ENCODE data around the gene SLC10A7. TPM values are rescaled to one million over a fixed set of nuclear protein-coding genes. Genes with fewer than 3 reads are reported as not detected.

Gene SLC10A7
- total and polyA plus RNA-seq, 2 experiments from 2014 or later: 0.81 to 4.3 TPM

DNA sequence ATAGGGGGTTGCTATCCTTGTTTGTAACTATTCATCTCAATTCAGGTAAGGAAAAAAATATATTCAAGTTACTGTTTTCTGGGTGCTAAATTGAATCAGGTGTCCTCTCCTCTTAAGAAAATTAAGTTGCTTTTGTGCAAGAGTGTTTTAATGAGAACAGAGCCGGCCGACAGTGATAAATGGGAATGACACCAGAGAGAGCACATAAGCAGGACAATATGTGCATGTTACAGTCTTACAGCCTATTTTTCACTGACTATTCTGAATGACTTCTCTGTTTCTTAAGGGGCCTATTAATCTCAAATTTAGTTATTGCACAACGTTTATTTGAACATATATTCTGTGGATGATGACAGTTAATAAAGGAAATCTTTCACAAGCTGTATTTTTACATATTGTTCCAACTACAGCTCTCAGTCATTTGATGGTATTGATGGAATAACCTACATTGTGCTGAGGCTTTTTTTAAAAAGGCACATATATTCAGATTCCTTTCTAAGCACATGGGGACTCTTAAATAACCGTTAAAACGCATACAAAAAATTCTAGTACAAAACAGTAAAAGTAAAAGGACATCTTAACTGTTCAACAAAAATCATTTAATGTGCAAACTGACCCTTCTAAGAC is 68.4 kb downstream of the SLC10A7 start:
- Histone ChIP-seq H3F3A (replicated peaks; ENCODE audit: low read depth) (no peaks in the 10 kb centered on the region), H3K36me3 (ENCODE audit: insufficient read depth) (no peaks in the 10 kb centered on the region), H3K4me3 (no peak overlapping the region), H3K9me2 (ENCODE audit: insufficient read depth) (peaks cover 5% of the 10 kb centered on the region; the same call in 1 of the 2 replicates), H3K4me2 (no peak overlapping the region), H2AFZ (no peak overlapping the region), H4K20me1 (replicated peaks; ENCODE audit: insufficient read depth) (no peaks in the 10 kb centered on the region), H3K27ac (ENCODE audit: low read depth) (no peak overlapping the region), H3K27me3 (ENCODE audit: insufficient read depth) (no peaks in the 10 kb centered on the region), H3K79me2 (replicated peaks; ENCODE audit: insufficient read depth) (no peaks in the 10 kb centered on the region), H3K4me1 (ENCODE audit: insufficient read depth) (peaks cover 3% of the 10 kb centered on the region; the same call in 1 of the 2 replicates)
- Mint-ChIP-seq H3K4me3 (no peak overlapping the region), H3K4me1 (peaks cover 6% of the 10 kb centered on the region; the same call in 2 of the 3 replicates), H3K9me3 (no peaks in the 10 kb centered on the region), H3K36me3 (ENCODE audit: low read depth) (no peaks in the 10 kb centered on the region), H3K27ac (peak overlapping the region; percentile 6; the same call in 1 of the 2 replicates), H3K27me3 (ENCODE audit: insufficient read depth, low read depth, poor library complexity) (no peaks in the 10 kb centered on the region)
- ATAC-seq (no peak), DNase-seq (ENCODE audit: low spot score) (no peak)
- TF ChIP-seq EZH2phosphoT487 (IDR thresholded peaks at IDR 0.05; ENCODE audit: unreplicated experiment) (no peak), ZNF114 (CRISPR knock-in tag; IDR thresholded peaks at IDR 0.05) (no peak), NANOG (IDR thresholded peaks at IDR 0.05; ENCODE audit: borderline replicate concordance) (no peak), ZNF331 (CRISPR knock-in tag; IDR thresholded peaks at IDR 0.05; ENCODE audit: low read depth) (no peak), STAT1 (IDR thresholded peaks at IDR 0.05; ENCODE audit: unreplicated experiment) (no peak), JUNB (IDR thresholded peaks at IDR 0.05; ENCODE audit: unreplicated experiment) (no peak), POLR2AphosphoS5 (IDR thresholded peaks at IDR 0.05; ENCODE audit: low read depth) (no peak), CREB1 (CRISPR knock-in tag; IDR thresholded peaks at IDR 0.05; ENCODE audit: low read depth) (no peak)
- TF ChIP-seq, protein P1, sequence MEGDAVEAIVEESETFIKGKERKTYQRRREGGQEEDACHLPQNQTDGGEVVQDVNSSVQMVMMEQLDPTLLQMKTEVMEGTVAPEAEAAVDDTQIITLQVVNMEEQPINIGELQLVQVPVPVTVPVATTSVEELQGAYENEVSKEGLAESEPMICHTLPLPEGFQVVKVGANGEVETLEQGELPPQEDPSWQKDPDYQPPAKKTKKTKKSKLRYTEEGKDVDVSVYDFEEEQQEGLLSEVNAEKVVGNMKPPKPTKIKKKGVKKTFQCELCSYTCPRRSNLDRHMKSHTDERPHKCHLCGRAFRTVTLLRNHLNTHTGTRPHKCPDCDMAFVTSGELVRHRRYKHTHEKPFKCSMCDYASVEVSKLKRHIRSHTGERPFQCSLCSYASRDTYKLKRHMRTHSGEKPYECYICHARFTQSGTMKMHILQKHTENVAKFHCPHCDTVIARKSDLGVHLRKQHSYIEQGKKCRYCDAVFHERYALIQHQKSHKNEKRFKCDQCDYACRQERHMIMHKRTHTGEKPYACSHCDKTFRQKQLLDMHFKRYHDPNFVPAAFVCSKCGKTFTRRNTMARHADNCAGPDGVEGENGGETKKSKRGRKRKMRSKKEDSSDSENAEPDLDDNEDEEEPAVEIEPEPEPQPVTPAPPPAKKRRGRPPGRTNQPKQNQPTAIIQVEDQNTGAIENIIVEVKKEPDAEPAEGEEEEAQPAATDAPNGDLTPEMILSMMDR (conservative IDR thresholded peaks at IDR 0.05; ENCODE audit: low read depth in 2 of 2): no peak
- TF ChIP-seq, protein P2, sequence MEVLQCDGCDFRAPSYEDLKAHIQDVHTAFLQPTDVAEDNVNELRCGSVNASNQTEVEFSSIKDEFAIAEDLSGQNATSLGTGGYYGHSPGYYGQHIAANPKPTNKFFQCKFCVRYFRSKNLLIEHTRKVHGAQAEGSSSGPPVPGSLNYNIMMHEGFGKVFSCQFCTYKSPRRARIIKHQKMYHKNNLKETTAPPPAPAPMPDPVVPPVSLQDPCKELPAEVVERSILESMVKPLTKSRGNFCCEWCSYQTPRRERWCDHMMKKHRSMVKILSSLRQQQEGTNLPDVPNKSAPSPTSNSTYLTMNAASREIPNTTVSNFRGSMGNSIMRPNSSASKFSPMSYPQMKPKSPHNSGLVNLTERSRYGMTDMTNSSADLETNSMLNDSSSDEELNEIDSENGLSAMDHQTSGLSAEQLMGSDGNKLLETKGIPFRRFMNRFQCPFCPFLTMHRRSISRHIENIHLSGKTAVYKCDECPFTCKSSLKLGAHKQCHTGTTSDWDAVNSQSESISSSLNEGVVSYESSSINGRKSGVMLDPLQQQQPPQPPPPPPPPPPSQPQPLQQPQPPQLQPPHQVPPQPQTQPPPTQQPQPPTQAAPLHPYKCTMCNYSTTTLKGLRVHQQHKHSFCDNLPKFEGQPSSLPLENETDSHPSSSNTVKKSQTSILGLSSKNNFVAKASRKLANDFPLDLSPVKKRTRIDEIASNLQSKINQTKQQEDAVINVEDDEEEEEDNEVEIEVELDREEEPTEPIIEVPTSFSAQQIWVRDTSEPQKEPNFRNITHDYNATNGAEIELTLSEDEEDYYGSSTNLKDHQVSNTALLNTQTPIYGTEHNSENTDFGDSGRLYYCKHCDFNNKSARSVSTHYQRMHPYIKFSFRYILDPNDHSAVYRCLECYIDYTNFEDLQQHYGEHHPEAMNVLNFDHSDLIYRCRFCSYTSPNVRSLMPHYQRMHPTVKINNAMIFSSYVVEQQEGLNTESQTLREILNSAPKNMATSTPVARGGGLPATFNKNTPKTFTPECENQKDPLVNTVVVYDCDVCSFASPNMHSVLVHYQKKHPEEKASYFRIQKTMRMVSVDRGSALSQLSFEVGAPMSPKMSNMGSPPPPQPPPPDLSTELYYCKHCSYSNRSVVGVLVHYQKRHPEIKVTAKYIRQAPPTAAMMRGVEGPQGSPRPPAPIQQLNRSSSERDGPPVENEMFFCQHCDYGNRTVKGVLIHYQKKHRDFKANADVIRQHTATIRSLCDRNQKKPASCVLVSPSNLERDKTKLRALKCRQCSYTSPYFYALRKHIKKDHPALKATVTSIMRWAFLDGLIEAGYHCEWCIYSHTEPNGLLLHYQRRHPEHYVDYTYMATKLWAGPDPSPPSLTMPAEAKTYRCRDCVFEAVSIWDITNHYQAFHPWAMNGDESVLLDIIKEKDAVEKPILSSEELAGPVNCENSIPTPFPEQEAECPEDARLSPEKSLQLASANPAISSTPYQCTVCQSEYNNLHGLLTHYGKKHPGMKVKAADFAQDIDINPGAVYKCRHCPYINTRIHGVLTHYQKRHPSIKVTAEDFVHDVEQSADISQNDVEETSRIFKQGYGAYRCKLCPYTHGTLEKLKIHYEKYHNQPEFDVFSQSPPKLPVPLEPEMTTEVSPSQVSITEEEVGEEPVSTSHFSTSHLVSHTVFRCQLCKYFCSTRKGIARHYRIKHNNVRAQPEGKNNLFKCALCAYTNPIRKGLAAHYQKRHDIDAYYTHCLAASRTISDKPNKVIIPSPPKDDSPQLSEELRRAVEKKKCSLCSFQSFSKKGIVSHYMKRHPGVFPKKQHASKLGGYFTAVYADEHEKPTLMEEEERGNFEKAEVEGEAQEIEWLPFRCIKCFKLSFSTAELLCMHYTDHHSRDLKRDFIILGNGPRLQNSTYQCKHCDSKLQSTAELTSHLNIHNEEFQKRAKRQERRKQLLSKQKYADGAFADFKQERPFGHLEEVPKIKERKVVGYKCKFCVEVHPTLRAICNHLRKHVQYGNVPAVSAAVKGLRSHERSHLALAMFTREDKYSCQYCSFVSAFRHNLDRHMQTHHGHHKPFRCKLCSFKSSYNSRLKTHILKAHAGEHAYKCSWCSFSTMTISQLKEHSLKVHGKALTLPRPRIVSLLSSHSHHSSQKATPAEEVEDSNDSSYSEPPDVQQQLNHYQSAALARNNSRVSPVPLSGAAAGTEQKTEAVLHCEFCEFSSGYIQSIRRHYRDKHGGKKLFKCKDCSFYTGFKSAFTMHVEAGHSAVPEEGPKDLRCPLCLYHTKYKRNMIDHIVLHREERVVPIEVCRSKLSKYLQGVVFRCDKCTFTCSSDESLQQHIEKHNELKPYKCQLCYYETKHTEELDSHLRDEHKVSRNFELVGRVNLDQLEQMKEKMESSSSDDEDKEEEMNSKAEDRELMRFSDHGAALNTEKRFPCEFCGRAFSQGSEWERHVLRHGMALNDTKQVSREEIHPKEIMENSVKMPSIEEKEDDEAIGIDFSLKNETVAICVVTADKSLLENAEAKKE (CRISPR knock-in tag; IDR thresholded peaks at IDR 0.05): no peak
- TF ChIP-seq, protein P3, sequence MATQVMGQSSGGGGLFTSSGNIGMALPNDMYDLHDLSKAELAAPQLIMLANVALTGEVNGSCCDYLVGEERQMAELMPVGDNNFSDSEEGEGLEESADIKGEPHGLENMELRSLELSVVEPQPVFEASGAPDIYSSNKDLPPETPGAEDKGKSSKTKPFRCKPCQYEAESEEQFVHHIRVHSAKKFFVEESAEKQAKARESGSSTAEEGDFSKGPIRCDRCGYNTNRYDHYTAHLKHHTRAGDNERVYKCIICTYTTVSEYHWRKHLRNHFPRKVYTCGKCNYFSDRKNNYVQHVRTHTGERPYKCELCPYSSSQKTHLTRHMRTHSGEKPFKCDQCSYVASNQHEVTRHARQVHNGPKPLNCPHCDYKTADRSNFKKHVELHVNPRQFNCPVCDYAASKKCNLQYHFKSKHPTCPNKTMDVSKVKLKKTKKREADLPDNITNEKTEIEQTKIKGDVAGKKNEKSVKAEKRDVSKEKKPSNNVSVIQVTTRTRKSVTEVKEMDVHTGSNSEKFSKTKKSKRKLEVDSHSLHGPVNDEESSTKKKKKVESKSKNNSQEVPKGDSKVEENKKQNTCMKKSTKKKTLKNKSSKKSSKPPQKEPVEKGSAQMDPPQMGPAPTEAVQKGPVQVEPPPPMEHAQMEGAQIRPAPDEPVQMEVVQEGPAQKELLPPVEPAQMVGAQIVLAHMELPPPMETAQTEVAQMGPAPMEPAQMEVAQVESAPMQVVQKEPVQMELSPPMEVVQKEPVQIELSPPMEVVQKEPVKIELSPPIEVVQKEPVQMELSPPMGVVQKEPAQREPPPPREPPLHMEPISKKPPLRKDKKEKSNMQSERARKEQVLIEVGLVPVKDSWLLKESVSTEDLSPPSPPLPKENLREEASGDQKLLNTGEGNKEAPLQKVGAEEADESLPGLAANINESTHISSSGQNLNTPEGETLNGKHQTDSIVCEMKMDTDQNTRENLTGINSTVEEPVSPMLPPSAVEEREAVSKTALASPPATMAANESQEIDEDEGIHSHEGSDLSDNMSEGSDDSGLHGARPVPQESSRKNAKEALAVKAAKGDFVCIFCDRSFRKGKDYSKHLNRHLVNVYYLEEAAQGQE (IDR thresholded peaks at IDR 0.05; ENCODE audit: unreplicated experiment): no peak
- TF ChIP-seq, protein P4, sequence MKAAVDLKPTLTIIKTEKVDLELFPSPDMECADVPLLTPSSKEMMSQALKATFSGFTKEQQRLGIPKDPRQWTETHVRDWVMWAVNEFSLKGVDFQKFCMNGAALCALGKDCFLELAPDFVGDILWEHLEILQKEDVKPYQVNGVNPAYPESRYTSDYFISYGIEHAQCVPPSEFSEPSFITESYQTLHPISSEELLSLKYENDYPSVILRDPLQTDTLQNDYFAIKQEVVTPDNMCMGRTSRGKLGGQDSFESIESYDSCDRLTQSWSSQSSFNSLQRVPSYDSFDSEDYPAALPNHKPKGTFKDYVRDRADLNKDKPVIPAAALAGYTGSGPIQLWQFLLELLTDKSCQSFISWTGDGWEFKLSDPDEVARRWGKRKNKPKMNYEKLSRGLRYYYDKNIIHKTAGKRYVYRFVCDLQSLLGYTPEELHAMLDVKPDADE (IDR thresholded peaks at IDR 0.05): no peak

All from GM23338 (cell line).